WERI-Rb-1 (cell line): Measurements from ENCODE around the gene VAV2.

Experiments used
- DNase-seq: peaks from one replicate; pipeline ENCODE4 v3.0.0-alpha.2; 2020
- H3K27ac ChIP-seq: fragments of 250-450 bp; sonication (Bioruptor Pico); 2 replicates; pipeline ENCODE4 v1.5.1; 2020; ENCODE audit warnings: mild to moderate bottlenecking, moderate library complexity
- H3K27me3 ChIP-seq: fragments of 250-450 bp; sonication (Bioruptor Pico); 2 replicates; pipeline ENCODE4 v1.5.1; 2021; ENCODE audit warnings: mild to moderate bottlenecking, low read depth, moderate library complexity; ENCODE audit not compliant: insufficient read depth, severe bottlenecking
- H3K36me3 ChIP-seq: fragments of 250-450 bp; sonication (Bioruptor Pico); 2 replicates; pipeline ENCODE4 v1.5.1; 2020; ENCODE audit warnings: mild to moderate bottlenecking, moderate library complexity
- H3K4me3 ChIP-seq: 2 replicates; pipeline ENCODE4 v1.5.1; 2011; ENCODE audit warnings: low read depth, mild to moderate bottlenecking, control low read depth, low read length
- H3K9me3 ChIP-seq: fragments of 250-450 bp; sonication (Bioruptor Pico); 2 replicates; pipeline ENCODE4 v1.5.1; 2021; ENCODE audit warnings: mild to moderate bottlenecking, moderate library complexity; ENCODE audit not compliant: severe bottlenecking
- TF ChIP-seq, protein P1 (sequence below): IDR thresholded peaks from 2 replicates; pipeline ENCODE4 v1.5.1; 2011; ENCODE audit warnings: low read depth, mild to moderate bottlenecking, control low read depth, inconsistent platforms, low read length

The VAV2 gene

DNA sequence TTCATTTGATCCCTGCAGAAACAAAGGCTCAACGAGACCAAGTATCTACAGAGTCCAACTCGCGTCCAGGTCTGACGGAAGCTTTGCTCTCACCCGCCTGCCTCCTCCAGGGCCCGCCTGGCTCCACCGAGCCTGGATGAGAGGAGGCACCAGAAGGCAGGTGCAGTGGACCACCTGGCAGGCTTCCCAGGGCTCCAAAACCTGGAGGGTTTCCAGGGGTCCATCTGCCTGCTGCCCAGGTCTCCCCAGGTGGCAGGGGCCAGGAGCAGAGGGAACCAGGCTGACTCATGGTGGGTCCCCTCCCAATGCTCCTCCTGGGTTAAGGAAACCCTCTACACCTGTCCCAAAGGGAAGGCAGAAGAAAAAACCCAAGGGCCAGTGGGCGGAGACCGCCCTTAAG lies 59.5 kb downstream of the VAV2 start:
- H3K4me3 ChIP-seq = no peak overlapping the region
- H3K27ac ChIP-seq = no peak overlapping the region; the same call in 1 of the 2 replicates
- peaks cover 22% of the 10 kb centered on the region for H3K36me3 ChIP-seq
- DNase-seq = no peak
- TF ChIP-seq, protein P1, sequence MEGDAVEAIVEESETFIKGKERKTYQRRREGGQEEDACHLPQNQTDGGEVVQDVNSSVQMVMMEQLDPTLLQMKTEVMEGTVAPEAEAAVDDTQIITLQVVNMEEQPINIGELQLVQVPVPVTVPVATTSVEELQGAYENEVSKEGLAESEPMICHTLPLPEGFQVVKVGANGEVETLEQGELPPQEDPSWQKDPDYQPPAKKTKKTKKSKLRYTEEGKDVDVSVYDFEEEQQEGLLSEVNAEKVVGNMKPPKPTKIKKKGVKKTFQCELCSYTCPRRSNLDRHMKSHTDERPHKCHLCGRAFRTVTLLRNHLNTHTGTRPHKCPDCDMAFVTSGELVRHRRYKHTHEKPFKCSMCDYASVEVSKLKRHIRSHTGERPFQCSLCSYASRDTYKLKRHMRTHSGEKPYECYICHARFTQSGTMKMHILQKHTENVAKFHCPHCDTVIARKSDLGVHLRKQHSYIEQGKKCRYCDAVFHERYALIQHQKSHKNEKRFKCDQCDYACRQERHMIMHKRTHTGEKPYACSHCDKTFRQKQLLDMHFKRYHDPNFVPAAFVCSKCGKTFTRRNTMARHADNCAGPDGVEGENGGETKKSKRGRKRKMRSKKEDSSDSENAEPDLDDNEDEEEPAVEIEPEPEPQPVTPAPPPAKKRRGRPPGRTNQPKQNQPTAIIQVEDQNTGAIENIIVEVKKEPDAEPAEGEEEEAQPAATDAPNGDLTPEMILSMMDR = no peak
- no peaks in the 10 kb centered on the region for H3K9me3 ChIP-seq
- no peaks in the 10 kb centered on the region for H3K27me3 ChIP-seq

DNA sequence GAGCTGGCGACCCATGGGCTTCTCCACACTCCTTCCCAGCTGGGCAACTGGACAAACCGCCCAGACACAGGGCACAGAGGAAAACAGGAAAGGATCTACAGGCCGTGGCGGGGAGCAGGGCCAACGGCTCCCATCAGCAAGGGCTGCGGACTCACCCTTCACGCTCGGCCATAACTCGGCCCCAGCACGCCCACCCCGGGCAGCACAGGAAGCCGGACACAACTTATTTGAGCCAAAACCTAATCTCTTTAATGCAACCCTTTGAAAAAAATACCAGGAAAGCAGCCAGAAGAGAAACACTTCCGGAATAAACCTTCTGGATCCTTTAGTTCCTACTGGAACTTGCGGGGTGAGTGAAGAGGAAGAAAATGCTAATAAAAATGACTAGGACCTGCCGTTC lies 59.9 kb downstream of the VAV2 start:
- no peak overlapping the region; the same call in 1 of the 2 replicates for H3K27ac ChIP-seq
- TF ChIP-seq, protein P1 = no peak
- H3K27me3 ChIP-seq = no peaks in the 10 kb centered on the region
- no peak for DNase-seq
- peaks cover 24% of the 10 kb centered on the region for H3K36me3 ChIP-seq
- H3K4me3 ChIP-seq = no peak overlapping the region
- no peaks in the 10 kb centered on the region for H3K9me3 ChIP-seq

DNA sequence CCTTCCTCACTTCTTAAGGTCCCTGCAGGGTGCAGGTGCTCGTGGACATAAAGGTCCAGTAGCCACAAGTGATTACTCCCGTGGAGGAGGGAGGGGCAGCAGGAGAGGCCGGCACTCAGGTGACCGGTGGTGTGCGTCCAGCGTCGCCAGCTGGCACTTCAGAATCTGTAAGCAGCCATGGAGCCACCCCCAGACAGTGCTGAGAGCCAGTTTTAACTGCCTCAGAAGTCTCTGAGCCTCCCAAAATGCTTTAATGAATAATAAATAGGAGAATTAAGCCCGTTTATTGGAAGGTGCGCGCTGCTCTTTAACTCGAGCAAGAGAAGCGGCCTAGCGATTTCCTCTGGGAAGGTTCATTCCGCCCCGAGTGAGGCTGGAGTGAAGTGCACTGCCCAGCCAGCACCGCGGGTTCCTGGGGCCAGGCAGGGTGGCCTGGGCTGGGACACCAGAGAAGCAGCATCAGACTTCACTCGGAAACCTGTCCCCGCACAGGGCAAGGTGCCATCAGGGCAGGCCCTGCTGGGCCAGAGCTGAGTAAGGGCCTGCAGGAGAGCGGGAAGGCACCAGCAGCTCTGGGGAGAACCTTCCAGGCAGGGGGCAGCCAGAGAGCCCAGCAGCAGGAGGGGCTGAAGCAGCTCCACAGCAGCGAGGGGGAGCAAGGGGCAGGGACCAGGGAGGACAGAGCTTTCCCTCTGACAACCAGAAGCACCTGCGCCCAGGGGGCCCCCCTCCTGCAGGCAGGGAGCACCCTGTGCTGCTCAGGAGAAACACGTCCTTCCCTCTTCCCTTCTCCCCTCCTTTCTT lies 61.2 kb downstream of the VAV2 start:
- peak overlapping the region; percentile 36 for H3K27ac ChIP-seq
- TF ChIP-seq, protein P1 = no peak

DNA sequence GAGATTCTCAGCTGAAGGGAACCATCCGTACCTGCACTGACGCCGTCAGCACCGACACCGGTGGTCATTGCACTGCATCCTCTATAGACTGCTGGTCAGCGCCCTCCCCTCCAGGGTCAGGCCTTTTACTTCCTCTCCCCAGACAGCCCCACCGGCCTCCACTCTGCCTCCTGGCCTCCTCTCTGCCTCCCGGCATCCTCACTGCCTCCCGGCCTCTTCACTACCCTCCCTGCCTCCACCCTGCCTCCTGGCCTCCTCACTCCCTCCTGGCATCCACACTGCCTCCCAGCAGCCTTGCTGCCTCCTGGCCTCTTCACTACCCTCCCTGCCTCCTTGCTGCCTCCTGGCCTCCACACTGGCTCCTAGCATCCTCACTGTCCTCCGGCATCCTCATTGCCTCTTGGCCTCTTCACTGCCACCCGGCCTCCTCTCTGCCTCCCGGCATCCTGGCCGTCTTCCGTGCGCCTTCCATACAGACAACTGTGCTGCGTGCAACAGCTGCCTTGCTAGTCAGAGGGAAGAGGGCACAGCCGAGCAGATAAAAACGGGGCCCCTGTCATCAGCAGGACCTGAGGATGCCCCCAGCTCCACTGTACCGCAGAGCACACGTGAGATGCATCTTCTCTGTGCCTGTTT lies 62.0 kb downstream of the VAV2 start:
- Histone ChIP-seq H3K36me3 (peaks cover 18% of the 10 kb centered on the region), H3K27ac (no peak overlapping the region), H3K9me3 (no peaks in the 10 kb centered on the region), H3K4me3 (no peak overlapping the region), H3K27me3 (no peaks in the 10 kb centered on the region)
- DNase-seq = no peak
- TF ChIP-seq, protein P1 = no peak

More for the DNA sequence above, 61.2 kb downstream of the VAV2 start:
- Histone ChIP-seq H3K27me3 (no peaks in the 10 kb centered on the region), H3K9me3 (no peaks in the 10 kb centered on the region), H3K36me3 (peaks cover 18% of the 10 kb centered on the region), H3K4me3 (no peak overlapping the region)
- DNase-seq = no peak

DNA sequence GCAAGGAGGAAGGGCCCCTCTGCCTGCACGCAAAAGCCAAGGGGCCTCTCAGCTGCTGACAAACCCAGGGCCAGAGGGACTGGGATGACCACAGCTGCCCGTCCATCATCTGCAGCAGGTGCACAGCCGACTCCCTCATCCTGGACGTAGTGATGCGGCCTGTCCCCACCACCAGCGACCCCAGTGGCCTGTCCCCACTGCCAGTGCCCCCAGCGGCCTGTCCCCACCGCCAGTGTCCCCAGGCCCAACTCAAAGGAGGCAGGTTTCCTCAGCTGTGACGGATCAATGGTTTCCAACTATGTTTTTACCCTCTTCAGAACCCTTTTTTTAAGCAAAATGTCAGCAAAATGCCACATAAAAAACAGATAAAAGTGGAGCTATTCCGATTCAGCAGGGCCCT lies 62.5 kb downstream of the VAV2 start:
- Histone ChIP-seq H3K36me3 (peaks cover 18% of the 10 kb centered on the region), H3K27me3 (no peaks in the 10 kb centered on the region), H3K9me3 (no peaks in the 10 kb centered on the region), H3K4me3 (no peak overlapping the region), H3K27ac (no peak overlapping the region)
- TF ChIP-seq, protein P1 = no peak
- DNase-seq = no peak
